ENCODE measurements around the gene DUOX2.

Gene DUOX2

GRCh38 chr15:45093013-45093412 lies 21.0 kb downstream of the DUOX2 start:
- no peaks in the 10 kb centered on the region for H3K27me3 ChIP-seq (ENCODE audit: insufficient read depth, insufficient read length)
- no peaks in the 10 kb centered on the region for H3K9me3 ChIP-seq (ENCODE audit: insufficient read depth, low read length)
- no peaks in the 10 kb centered on the region for H3K4me1 ChIP-seq (ENCODE audit: insufficient read depth, insufficient read length)
- no peak for TF ChIP-seq YY1 (IDR thresholded peaks at IDR 0.05; ENCODE audit: insufficient read depth, insufficient read length)
- TF ChIP-seq SUZ12 (IDR thresholded peaks at IDR 0.05; ENCODE audit: extremely low read depth, insufficient read depth, insufficient read length), result no peak
- TF ChIP-seq ZNF274 (IDR thresholded peaks at IDR 0.05; ENCODE audit: low read depth, low read length), result no peak
- no peak for DNase-seq (ENCODE audit: low read depth, low spot score)
- H3K36me3 ChIP-seq (ENCODE audit: insufficient read depth, insufficient read length, low read length), result no peaks in the 10 kb centered on the region
- no peak overlapping the region for H3K9ac ChIP-seq (ENCODE audit: insufficient read length, low read depth)
- no peak overlapping the region for H3K4me3 ChIP-seq (ENCODE audit: insufficient read length, low read depth)

DNA sequence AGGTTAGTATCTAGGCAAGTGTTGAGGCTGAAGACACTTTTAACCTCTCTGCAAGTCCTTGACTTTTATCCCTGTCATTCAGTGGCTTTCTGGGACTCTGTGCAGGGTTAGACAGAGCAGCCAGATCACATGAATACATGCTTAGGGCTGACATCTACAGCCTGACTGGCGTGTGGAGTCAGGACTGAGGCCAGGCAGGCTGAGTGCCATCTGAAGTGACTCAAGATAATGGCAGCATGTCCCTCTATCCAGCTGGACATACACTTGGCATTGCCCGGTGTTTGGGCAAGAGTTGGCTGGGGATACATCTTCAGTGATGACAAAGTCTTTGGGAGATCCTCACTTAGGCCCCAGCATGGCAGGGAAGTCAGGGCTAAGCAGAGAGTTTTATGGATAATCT lies 22.4 kb downstream of the DUOX2 start:
- no peaks in the 10 kb centered on the region for H3K4me1 ChIP-seq (ENCODE audit: insufficient read depth, insufficient read length)
- H3K27me3 ChIP-seq (ENCODE audit: insufficient read depth, insufficient read length), result no peaks in the 10 kb centered on the region
- TF ChIP-seq SUZ12 (IDR thresholded peaks at IDR 0.05; ENCODE audit: extremely low read depth, insufficient read depth, insufficient read length), result no peak
- TF ChIP-seq ZNF274 (IDR thresholded peaks at IDR 0.05; ENCODE audit: low read depth, low read length), result no peak
- no peak for TF ChIP-seq YY1 (IDR thresholded peaks at IDR 0.05; ENCODE audit: insufficient read depth, insufficient read length)
- H3K9ac ChIP-seq (ENCODE audit: insufficient read length, low read depth), result no peak overlapping the region
- H3K9me3 ChIP-seq (ENCODE audit: insufficient read depth, low read length), result no peaks in the 10 kb centered on the region
- no peak for DNase-seq (ENCODE audit: low read depth, low spot score)
- H3K4me3 ChIP-seq (ENCODE audit: insufficient read length, low read depth), result no peak overlapping the region
- no peaks in the 10 kb centered on the region for H3K36me3 ChIP-seq (ENCODE audit: insufficient read depth, insufficient read length, low read length)

DNA sequence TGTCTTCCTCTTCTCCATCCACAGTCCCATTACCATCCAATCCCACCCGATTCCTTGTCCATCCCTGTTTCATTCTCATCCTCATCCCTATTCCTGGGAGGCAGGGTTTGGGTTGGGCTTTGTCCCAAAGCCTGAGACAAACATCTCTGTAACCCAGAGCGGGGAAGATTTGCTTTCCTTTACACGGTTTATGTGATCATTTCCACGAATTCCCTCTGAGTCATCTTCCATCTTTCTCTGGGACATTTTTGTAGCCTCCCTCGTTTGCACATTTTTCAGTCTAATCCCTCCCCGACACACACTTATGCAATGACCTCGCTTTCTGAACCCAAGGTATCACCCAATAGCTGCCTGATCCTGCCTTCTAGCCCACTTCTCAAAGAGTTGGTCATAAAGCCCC lies 22.8 kb downstream of the DUOX2 start:
- no peaks in the 10 kb centered on the region for H3K9me3 ChIP-seq (ENCODE audit: insufficient read depth, low read length)
- TF ChIP-seq ZNF274 (IDR thresholded peaks at IDR 0.05; ENCODE audit: low read depth, low read length) (no peak), YY1 (IDR thresholded peaks at IDR 0.05; ENCODE audit: insufficient read depth, insufficient read length) (no peak), SUZ12 (IDR thresholded peaks at IDR 0.05; ENCODE audit: extremely low read depth, insufficient read depth, insufficient read length) (no peak)
- H3K27me3 ChIP-seq (ENCODE audit: insufficient read depth, insufficient read length), result no peaks in the 10 kb centered on the region
- no peaks in the 10 kb centered on the region for H3K4me1 ChIP-seq (ENCODE audit: insufficient read depth, insufficient read length)
- no peak for DNase-seq (ENCODE audit: low read depth, low spot score)
- no peak overlapping the region for H3K9ac ChIP-seq (ENCODE audit: insufficient read length, low read depth)
- H3K4me3 ChIP-seq (ENCODE audit: insufficient read length, low read depth), result no peak overlapping the region
- no peaks in the 10 kb centered on the region for H3K36me3 ChIP-seq (ENCODE audit: insufficient read depth, insufficient read length, low read length)

- no peaks in the 10 kb centered on the region for H3K36me3 ChIP-seq (ENCODE audit: insufficient read depth, insufficient read length, low read length)
- DNase-seq (ENCODE audit: low read depth, low spot score), result no peak
- H3K9me3 ChIP-seq (ENCODE audit: insufficient read depth, low read length), result no peaks in the 10 kb centered on the region
- H3K4me1 ChIP-seq (ENCODE audit: insufficient read depth, insufficient read length), result no peaks in the 10 kb centered on the region
- no peak overlapping the region for H3K4me3 ChIP-seq (ENCODE audit: insufficient read length, low read depth)
- no peaks in the 10 kb centered on the region for H3K27me3 ChIP-seq (ENCODE audit: insufficient read depth, insufficient read length)
- TF ChIP-seq SUZ12 (IDR thresholded peaks at IDR 0.05; ENCODE audit: extremely low read depth, insufficient read depth, insufficient read length) (no peak), ZNF274 (IDR thresholded peaks at IDR 0.05; ENCODE audit: low read depth, low read length) (no peak), YY1 (IDR thresholded peaks at IDR 0.05; ENCODE audit: insufficient read depth, insufficient read length) (no peak)
- H3K9ac ChIP-seq (ENCODE audit: insufficient read length, low read depth), result no peak overlapping the region
These were observed 24.1 kb downstream of the DUOX2 start for GRCh38 chr15:45089712-45090373.

DNA sequence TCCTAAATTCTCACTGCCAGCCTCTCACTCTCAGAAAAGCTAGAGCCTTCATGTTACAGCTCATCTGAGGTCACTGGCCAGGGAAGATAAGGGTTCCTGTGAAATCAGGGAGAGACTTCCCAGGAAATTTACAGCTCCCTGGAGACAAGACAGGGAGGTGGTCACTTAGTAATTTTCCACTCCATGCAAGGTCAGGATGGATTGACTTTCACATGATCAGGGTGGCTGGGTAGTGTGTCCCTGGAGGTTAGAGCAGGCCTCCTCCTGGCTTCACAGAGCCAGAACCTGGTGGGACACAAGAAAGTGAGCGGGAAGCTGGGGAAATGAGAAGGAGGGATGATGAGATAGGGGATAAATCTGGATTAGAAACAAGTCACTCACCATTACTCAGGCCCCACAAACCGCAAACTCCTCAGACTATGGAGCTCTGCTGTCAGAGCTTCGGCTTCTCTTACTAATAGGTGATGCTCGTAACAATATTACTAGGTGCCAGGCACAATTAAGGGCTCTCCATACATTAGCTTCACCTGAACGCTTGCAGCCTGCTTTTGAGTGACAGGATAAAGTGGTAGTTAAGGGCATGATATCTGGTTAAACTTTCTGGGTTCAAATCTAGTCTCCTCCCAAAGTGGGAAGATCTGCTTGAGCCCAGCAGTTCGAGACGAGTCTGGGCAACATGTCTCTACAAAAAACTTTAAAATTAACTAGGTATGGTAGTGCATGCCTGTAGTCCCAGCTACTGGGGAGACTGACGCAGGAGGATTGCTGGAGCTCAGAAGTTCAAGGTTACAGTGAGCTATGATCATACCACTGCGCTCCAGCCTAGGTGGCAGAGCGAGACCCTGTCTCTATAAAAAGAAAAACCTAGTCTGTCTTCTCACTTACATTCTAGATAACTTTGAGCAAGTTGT lies 24.9 kb downstream of the DUOX2 start:
- Histone ChIP-seq H3K9ac (ENCODE audit: insufficient read length, low read depth) (no peak overlapping the region), H3K27me3 (ENCODE audit: insufficient read depth, insufficient read length) (no peaks in the 10 kb centered on the region), H3K9me3 (ENCODE audit: insufficient read depth, low read length) (no peaks in the 10 kb centered on the region), H3K4me3 (ENCODE audit: insufficient read length, low read depth) (no peak overlapping the region), H3K36me3 (ENCODE audit: insufficient read depth, insufficient read length, low read length) (no peaks in the 10 kb centered on the region), H3K4me1 (ENCODE audit: insufficient read depth, insufficient read length) (no peaks in the 10 kb centered on the region)
- TF ChIP-seq ZNF274 (IDR thresholded peaks at IDR 0.05; ENCODE audit: low read depth, low read length) (no peak), YY1 (IDR thresholded peaks at IDR 0.05; ENCODE audit: insufficient read depth, insufficient read length) (no peak), SUZ12 (IDR thresholded peaks at IDR 0.05; ENCODE audit: extremely low read depth, insufficient read depth, insufficient read length) (no peak)
- DNase-seq (ENCODE audit: low read depth, low spot score), result no peak

DNA sequence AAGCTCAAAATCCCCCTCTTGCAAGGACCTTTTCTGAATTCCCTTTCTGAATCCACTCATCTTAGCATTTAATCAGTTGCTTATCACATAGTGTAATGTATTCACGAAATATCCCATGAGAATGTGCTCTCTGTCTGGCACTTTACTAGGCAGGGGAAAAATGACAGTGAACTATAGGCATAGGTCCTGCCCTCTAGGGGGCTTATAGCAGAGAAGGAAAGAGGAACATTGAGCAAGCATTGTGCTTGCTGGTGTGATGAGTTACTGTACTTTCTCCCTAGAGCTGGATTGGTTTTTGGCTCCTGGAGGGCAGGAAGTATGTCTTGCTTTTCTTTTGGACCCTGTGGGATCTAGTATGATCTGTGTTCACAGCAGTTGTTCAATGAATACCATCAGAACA lies 26.5 kb downstream of the DUOX2 start:
- Histone ChIP-seq H3K9me3 (ENCODE audit: insufficient read depth, low read length) (no peaks in the 10 kb centered on the region), H3K27me3 (ENCODE audit: insufficient read depth, insufficient read length) (no peaks in the 10 kb centered on the region), H3K4me1 (ENCODE audit: insufficient read depth, insufficient read length) (no peaks in the 10 kb centered on the region), H3K36me3 (ENCODE audit: insufficient read depth, insufficient read length, low read length) (no peaks in the 10 kb centered on the region), H3K9ac (ENCODE audit: insufficient read length, low read depth) (no peak overlapping the region), H3K4me3 (ENCODE audit: insufficient read length, low read depth) (no peak overlapping the region)
- TF ChIP-seq ZNF274 (IDR thresholded peaks at IDR 0.05; ENCODE audit: low read depth, low read length), result no peak
- TF ChIP-seq YY1 (IDR thresholded peaks at IDR 0.05; ENCODE audit: insufficient read depth, insufficient read length), result no peak
- no peak for TF ChIP-seq SUZ12 (IDR thresholded peaks at IDR 0.05; ENCODE audit: extremely low read depth, insufficient read depth, insufficient read length)
- no peak for DNase-seq (ENCODE audit: low read depth, low spot score)

DNA sequence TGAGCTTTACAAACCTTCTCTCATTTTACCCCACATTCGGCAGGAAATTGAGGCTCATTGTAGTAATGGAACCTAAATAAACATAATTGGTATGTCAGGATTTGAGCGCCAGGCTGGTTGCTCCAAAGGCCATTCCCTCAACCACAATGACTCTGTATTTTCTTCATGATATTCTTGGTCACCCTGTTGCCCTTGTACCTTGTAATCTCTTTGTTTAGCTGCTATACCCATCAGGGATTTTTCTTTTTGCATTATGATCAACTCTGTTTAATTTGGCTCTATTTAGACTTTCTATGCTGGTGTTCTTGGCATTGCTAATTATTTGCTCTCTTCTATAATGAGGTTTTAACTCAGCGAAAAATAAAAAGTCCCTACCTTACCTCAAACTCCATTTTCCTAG lies 29.8 kb downstream of the DUOX2 start:
- no peak overlapping the region for H3K4me3 ChIP-seq (ENCODE audit: insufficient read length, low read depth)
- TF ChIP-seq SUZ12 (IDR thresholded peaks at IDR 0.05; ENCODE audit: extremely low read depth, insufficient read depth, insufficient read length) (no peak), ZNF274 (IDR thresholded peaks at IDR 0.05; ENCODE audit: low read depth, low read length) (no peak), YY1 (IDR thresholded peaks at IDR 0.05; ENCODE audit: insufficient read depth, insufficient read length) (no peak)
- no peaks in the 10 kb centered on the region for H3K36me3 ChIP-seq (ENCODE audit: insufficient read depth, insufficient read length, low read length)
- DNase-seq (ENCODE audit: low read depth, low spot score), result no peak
- no peaks in the 10 kb centered on the region for H3K4me1 ChIP-seq (ENCODE audit: insufficient read depth, insufficient read length)
- no peak overlapping the region for H3K9ac ChIP-seq (ENCODE audit: insufficient read length, low read depth)
- H3K27me3 ChIP-seq (ENCODE audit: insufficient read depth, insufficient read length), result no peaks in the 10 kb centered on the region
- no peaks in the 10 kb centered on the region for H3K9me3 ChIP-seq (ENCODE audit: insufficient read depth, low read length)
